NCI-H1417 (cell line): ENCODE results near the gene TMTC1.

Source experiments
- DNase-seq, 3 experiments: peaks; one replicate each; lab custom pipeline; 2025; lab: John Stamatoyannopoulos, UW

TMTC1 gene

GRCh38 chr12:29616664-29617406 lies 166.9 kb downstream of the TMTC1 start:
- no peak for DNase-seq

- DNase-seq, result no peak
Measured at GRCh38 chr12:29614694-29615325, 168.9 kb downstream of the TMTC1 start.

GRCh38 chr12:29612912-29613311 lies 170.8 kb downstream of the TMTC1 start:
- no peak for DNase-seq

GRCh38 chr12:29611906-29612305 lies 171.8 kb downstream of the TMTC1 start:
- no peak for DNase-seq

- DNase-seq, result no peak
Measured at GRCh38 chr12:29610473-29611170, 173.1 kb downstream of the TMTC1 start.

GRCh38 chr12:29609431-29610215 lies 174.1 kb downstream of the TMTC1 start:
- no peak for DNase-seq

- DNase-seq, result no peak
Measured at GRCh38 chr12:29608581-29608980, 175.2 kb downstream of the TMTC1 start.

GRCh38 chr12:29599381-29599780 lies 184.4 kb downstream of the TMTC1 start:
- DNase-seq, result no peak

- DNase-seq, result no peak
Measured at GRCh38 chr12:29595071-29595755, 188.5 kb downstream of the TMTC1 start.

GRCh38 chr12:29593001-29593400 lies 190.7 kb downstream of the TMTC1 start:
- DNase-seq, result no peak

- no peak for DNase-seq
Measured at GRCh38 chr12:29591140-29592020, 192.4 kb downstream of the TMTC1 start.

- no peak for DNase-seq
Measured at GRCh38 chr12:29589851-29590250, 193.9 kb downstream of the TMTC1 start.

- no peak for DNase-seq
Measured at GRCh38 chr12:29589286-29589820, 194.4 kb downstream of the TMTC1 start.

GRCh38 chr12:29582677-29583272 lies 201.0 kb downstream of the TMTC1 start:
- DNase-seq, result no peak

- DNase-seq, result no peak
Measured at GRCh38 chr12:29582146-29582545, 201.6 kb downstream of the TMTC1 start.

GRCh38 chr12:29581631-29582030 lies 202.1 kb downstream of the TMTC1 start:
- DNase-seq, result no peak

GRCh38 chr12:29580971-29581370 lies 202.8 kb downstream of the TMTC1 start:
- no peak for DNase-seq

GRCh38 chr12:29578731-29579130 lies 205.0 kb downstream of the TMTC1 start:
- DNase-seq, result no peak

- no peak for DNase-seq
Measured at GRCh38 chr12:29578070-29578469, 205.7 kb downstream of the TMTC1 start.

GRCh38 chr12:29574500-29574899 lies 209.2 kb downstream of the TMTC1 start:
- DNase-seq, result no peak
